HUDEP-2 (cell line): ENCODE data around the gene OSBPL1A.

Experiments
- DNase-seq, 76 experiments: peaks; one replicate each; lab custom pipeline; 2025; ENCODE audit not compliant: unreplicated experiment in 76 of 76; lab: John Stamatoyannopoulos, UW

Gene OSBPL1A

DNA sequence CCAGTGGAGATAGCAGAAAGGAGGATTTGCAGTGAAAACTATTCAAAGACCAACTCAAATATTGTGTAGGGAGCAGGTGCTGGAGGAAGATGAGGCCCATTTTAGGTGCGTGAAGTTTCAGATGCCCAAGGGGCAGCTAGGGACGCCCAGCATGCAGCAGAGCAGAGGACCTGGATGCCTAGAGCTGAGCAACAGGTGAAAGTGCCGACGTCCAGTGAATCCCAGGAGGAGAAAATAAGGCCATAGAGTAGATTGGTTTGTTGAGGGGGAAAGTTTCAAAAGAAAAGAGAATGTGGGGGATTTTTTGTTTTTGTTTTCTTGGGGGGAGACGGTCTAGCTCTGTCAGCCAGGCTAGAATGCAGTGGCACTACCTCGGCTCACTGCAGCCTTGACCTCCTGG, 53.1 kb downstream of the OSBPL1A start:
- no peak for DNase-seq

DNA sequence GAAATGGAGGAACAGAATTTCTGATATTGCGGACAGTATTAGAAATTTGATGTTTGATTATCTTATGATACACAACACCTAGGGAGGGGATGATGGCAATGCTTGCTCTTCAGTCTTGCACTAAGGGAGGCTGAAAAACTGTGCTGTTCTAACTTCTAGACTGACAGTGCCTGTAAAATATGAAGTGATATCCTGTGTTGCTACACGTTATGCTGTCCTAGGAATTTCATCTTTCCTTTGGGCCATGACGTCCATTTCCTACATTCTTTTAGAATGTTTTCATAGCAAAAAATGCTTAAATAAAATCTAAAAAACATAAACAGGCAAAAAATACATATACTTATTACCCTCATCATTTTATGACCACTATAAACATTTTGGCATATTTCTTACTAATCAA, 55.3 kb downstream of the OSBPL1A start:
- DNase-seq = no peak

GRCh38 chr18:24341361-24341760, 56.3 kb downstream of the OSBPL1A start:
- no peak for DNase-seq

DNA sequence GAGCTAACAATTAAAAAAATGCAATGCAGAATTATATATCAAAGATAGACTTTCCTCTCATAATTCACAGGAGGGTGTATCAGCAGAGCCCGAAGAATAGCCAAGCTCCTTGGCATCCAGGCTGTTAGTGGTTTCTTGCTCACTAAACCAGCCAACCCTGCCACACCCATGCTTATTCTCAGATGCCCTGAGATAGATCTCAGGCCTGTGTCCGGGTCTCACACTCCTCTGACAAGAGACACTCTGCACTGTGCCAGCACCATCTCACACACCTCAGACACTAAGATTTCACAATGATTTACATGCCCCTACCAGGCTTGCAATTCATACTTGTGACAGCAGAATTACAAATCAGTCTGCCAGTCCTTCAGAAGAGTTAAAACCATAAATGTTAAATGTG, 64.5 kb downstream of the OSBPL1A start:
- peak in 54 of 76 experiments; percentile 0 to 68 (median 29) for DNase-seq

DNA sequence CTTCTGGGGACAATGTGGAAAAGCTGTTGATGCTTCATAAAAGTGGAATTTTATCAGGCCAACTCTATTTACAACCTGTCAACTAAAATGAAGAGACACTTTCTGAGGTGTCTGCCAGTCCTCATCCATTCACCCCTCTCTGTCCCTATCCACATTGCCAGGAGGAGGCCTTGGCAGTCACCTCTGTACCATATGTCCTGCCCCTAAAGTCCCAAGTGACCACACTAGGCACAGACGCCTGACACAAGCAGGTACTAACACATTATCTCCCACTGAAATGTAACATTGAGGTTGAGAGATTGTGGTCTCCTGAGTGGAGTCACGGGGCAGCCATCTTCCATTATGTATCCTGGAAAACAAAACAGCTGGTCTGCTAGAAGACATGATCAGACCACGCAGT, 71.4 kb downstream of the OSBPL1A start:
- no peak for DNase-seq

- no peak for DNase-seq
Measured at GRCh38 chr18:24322584-24323136, 75.0 kb downstream of the OSBPL1A start.

DNA sequence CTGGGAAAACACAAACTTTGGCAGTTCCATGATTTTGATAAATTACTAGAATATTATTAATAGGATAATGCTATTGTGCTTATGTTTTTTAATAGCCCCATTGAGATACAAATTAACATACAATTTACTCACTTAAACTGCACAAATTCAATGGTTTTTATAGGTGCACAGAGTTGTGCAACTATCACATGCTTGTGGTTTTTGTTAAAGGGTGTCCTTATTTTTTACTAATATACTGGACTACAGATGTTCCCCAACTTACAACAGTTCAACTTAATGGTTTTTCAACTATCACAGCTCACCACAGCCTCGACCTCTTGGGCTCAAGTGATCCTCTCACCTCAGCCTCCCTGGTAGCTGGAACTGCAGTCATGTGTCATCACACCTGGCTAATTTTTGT, 76.6 kb downstream of the OSBPL1A start:
- DNase-seq = no peak

DNA sequence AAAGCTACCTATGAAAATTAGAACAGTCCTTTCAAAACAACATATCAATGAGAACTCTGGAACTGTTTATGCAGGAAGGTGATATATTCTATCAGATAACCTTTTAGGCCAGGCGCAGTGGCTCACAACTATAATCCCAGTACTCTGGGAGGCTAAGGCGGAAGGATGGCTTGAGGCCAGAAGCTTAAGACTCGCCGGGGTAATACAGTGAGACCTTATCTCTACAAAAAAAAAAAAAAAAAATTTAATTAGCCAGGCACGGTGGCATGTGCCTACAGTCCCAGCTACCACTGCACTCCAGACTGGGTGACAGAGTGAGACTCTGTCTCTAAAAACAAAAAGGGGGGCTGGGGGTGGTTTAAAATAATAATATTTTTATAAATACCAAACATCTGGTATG, 77.9 kb downstream of the OSBPL1A start:
- peak in 66 of 76 experiments; percentile 2 to 78 (median 42) for DNase-seq

GRCh38 chr18:24317370-24317769, 80.3 kb downstream of the OSBPL1A start:
- DNase-seq = no peak

GRCh38 chr18:24315170-24315569, 82.5 kb downstream of the OSBPL1A start:
- peak in 1 of 76 experiments; percentile 7 for DNase-seq

GRCh38 chr18:24306201-24306600, 91.4 kb downstream of the OSBPL1A start:
- DNase-seq = no peak

GRCh38 chr18:24300703-24301102, 96.9 kb downstream of the OSBPL1A start:
- DNase-seq = no peak

DNA sequence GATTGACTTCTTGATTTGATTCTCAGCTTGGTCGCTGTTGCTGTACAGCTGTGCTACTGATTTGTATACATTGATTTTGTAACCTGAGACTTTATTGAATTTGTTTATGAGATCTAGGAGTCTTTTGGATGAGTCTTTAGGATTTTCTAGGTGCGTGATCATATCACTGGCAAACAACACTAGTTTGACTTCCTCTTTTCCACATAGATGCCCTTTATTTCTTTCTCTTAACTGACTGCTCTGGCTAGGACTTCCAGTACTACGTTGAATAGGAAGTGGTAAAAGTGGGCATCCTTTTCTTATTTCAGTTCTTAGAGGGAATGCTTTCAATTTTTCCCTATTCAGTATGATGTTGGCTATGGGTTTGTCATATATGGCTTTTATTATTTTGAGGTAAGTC, 101.3 kb downstream of the OSBPL1A start:
- no peak for DNase-seq

DNA sequence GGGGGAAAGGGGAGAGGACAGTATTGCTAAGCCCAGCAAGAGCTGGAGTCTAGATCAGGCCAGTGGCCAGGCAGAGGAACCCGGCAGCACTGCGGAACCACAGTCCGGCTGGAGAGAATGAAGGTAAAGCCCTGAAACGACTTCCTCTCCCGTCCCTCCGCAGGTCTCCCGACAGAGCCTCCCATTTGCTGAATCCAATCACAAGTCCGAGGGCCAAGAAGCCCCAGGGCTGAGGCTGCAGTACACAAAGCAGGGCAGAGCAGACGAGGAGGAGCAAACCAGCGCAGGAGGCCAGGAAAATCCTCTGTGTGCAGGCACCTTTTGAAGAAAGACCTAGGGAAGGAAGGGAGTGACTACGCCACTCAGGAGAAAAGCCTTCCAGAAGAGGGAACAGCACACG, 104.4 kb downstream of the OSBPL1A start:
- no peak for DNase-seq

DNA sequence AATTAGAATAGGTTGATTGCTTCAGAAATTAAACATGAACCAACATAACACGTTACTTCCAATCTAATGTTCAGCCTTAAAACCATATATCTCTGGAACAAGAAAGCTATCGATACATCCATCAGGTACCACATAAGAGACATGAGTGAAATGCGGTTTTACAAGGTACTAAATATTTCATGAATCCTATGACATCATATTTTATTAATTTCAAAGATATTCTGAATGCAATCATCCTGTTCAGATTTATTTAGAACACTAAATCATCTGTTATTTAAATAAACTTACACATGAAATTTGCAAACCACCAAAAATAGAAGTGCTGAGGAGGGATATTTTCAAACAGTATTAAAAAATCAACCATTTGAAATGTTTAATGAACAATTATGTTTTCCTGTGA, 119.0 kb downstream of the OSBPL1A start:
- no peak for DNase-seq

GRCh38 chr18:24277516-24278195, 120.0 kb downstream of the OSBPL1A start:
- no peak for DNase-seq

- no peak for DNase-seq
Measured at GRCh38 chr18:24276994-24277393, 120.6 kb downstream of the OSBPL1A start.

DNA sequence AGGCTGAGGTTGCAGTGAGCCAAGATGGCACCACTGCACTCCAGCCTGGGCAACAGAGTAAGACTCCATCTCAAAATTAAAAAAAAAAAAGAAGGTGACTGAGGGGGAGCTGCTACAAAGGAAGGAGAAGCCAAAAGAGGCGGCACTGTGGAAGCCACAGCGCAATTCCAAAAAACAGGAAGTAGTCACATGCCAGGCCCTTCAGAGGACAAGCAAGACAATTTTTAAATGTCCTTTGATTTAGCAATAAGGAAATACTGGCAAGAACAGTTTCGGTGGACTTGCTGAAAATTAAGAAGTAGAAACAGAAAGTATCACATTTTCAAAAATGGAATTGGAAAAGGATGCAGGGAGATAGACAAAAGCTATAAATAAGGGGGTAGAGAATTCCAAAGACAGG, 122.8 kb downstream of the OSBPL1A start:
- DNase-seq = no peak

- peak in 1 of 76 experiments; percentile 3 for DNase-seq
Measured at GRCh38 chr18:24273596-24273995, 124.0 kb downstream of the OSBPL1A start.

GRCh38 chr18:24272229-24272525, 125.4 kb downstream of the OSBPL1A start:
- DNase-seq = no peak

- DNase-seq = peak in 60 of 76 experiments; percentile 2 to 72 (median 40)
Measured at GRCh38 chr18:24271381-24272228, 126.0 kb downstream of the OSBPL1A start.

DNA sequence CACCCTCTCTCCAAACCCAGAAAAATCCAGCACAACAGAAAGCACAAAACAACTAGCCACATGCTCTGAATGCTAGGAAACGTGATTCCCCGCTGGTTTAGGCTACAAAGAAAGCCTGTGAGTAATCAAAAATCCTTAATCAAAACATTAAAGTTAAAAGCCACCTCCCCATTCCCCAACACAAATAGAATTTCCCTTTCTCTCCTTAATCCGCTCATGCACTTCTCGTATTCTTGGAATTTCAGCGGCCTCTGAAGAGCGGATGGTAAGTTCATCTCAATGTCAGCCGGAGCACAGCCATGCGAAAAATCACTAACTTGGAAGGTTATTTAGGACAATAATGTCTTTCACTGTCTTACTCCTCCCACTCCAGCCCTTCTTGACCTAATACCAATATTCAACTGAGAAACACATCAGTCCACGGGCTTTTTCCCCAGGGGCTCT, 126.7 kb downstream of the OSBPL1A start:
- DNase-seq = no peak
